Activated CD8-positive, alpha-beta memory T cell treated with anti-CD3 and anti-CD28 coated beads for 24 hours (primary cell): ENCODE measurements around the gene TUB.

Source experiments
- DNase-seq: peaks from one replicate; pipeline ENCODE4 v3.0.0-alpha.2; 2020

The TUB gene

DNA sequence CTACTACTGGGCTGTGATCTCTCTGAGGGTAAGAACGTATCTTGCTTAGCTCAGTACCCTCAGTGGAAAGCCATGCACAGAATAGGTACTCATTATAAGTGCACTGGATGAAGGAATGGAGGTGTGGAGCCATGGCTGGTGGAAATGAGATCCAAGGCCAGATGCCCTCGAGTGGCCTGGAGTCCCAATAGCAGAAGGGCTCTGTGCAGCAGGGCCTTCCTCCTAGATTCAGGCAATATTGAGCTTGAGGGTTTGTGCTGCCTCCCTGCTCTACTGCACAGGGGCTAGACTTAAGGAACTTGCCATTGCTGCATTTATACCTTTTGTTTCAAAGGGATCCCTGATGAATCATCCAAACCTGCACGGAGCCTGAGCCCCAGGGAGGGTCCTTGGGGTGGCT, 33.6 kb upstream of the TUB start:
- no peak for DNase-seq

DNA sequence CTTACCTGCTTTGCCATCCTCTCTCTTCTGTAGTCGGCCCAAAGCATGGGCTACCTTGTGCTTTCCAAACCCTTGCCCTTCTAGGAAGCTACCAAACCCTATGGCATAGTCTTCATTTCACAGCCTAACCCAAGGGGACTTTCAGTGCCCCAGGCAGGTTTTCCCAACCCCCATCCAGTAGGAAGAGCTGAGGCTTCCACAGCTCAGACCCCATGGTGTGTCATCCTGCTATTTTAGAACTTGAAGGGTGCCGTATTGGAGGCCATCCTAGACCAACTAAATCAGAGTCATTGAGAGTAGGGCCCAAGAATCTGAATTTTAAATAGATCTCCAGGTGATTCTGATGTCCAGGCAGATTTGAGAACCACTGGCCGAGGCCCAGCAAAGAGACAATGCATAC, 31.9 kb upstream of the TUB start:
- DNase-seq = no peak

DNA sequence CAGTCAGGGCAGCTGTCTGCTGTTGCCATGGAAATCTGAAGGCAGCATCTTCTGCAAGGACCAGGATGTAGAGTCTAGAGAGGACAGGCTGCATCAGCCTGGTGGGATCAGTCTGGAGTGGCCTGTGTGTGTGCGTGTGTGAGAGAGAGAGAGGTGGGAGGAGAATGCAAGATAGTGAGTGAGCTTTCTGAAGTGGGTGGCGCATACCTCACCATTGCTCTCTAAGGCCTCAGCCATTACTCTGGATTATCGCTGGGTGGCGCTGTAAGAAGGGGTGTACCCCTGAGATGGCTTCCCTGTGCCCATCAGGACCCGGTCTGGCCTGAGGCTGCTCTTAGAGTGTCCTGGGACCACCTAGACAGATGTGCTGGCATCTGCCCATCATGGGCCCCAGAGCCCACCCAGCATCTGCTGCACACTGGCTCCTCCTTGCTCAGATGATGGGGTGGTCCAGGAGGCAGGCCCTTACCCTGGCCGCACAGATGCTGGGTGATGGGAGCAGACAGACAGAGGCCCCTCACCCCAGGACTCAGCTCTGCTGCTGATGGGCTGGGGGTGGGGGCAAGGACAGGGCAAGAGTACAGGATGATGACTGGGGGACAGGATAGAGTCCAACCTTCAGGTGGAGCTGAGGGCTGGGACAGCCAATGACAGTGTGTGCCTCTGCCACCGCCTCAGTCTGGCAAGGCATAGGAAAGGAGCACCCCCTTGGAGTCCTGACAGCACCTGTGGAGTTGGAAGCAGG, 25.7 kb upstream of the TUB start:
- no peak for DNase-seq

DNA sequence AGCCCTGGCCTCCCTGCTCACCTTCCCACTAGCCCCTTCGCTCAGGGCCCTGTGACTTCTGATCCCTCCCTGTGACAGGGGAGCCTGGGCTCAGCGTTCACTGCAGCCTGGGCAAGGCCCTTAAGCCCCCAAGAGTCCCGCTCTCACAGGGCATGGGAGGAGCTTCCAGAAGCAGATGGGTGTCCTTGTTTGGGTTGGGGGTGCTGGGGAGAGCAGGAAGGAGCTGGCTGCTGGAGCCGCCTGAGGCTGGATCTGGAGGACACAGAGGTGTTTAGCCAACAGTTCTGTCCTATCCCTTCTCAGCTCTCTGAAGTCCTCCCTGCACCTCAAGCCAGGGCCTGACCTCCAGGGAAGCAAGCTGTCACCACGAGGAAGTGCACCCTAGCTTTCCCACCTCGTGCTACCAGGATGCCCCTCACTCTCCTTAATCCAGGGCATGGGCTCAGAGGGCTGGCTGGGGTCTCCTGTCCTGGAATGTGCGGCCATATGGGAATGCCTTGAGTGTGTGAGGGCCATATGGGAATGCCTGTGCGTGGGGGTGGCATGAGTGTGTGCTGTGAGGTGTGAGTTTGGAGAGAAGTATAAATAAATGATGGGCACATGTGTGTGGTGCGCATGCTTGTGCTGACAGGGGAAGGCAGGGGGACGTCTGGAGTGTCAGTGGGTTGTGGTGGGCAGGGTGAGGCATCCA, 25.0 kb upstream of the TUB start:
- DNase-seq = no peak

DNA sequence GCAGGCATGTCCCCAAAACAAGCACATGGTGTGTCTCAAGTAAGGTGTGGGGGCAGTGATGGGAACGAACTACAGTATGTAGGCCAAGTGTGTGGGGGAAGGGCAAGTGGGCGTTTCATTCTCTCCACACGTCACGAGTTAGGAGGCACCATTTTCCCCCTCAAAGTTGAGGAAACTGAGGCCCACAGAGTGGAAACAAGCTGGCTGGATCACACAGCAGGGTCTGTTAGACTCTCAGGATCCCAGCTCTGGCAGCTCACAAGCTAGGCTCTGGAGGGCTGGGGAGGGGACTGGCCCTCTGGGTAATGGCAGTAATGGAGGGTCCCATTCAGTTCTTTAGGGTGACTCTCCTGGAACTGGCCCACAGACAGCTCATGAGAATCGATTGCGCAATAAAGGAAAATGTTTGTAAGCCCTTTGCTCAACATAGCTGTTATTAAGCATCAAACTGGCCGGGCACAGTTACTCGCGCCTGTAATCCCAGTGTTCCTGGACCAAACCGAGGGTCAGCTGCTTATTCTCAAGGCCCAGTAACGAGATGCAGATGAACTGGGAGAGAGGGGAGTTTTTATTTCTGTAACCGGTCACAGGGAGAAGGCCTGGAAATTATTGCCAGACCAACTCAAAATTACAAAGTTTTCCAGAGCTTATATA, 24.1 kb upstream of the TUB start:
- no peak for DNase-seq

DNA sequence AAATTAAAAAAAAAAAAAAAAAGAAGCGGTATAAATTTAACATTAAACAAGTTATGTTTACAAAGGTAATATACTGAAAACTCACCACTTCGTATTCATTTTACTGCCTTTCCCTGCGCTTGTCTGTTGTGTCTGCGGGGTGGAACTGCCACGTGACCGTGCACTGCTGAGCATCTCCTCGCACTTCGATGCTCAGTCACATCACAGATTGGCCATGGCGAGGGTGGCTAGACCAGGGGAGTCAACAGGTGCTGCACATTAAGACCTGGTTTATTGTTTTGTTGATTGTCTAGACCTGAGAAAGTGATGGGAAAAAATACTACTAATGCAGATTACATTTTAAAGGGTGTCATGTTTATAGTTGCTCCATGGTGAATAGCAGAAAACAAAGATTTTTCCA, 22.8 kb upstream of the TUB start:
- no peak for DNase-seq

DNA sequence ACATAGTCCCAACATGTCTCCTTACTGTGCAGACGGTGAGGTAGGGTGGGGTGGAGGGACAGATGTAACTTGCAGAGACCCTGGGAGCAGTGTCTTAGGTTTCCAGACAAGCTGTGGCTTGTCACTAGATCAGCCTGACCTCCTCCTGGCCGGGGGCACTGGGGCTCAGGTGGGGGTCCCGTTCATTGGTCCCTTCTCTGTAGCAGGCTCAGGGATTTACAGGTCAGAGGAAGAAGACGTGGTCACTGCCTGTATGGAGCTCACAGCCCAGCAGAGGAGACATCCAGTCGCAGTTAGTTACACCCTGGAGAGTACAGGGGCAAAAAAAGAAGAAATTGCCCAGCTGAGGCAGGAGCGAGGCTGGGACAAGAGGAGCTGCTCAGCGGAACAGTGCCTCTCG, 22.0 kb upstream of the TUB start:
- DNase-seq = no peak

DNA sequence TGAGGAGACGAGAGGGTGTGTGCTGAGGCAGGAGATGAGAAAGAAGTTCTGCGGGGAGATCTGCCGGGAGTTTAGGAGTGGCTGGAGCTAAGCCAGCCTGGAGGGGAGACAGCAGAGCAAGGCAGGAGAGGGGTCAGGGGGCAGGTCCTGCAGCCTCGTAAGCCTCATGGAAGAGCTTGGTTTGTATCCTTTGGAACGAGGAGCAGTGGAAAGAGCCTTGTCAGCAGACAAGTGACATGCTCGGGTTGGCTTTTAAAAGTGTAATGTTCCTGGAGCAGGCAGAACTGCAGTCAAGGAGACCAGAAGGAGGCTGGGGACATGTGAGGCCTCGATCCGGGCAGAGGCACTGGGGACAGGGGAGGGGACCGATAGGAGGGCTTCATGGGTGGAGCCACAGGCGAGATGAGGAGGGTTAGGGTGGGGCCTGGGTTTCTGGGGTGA, 21.4 kb upstream of the TUB start:
- DNase-seq = peak; percentile 49

DNA sequence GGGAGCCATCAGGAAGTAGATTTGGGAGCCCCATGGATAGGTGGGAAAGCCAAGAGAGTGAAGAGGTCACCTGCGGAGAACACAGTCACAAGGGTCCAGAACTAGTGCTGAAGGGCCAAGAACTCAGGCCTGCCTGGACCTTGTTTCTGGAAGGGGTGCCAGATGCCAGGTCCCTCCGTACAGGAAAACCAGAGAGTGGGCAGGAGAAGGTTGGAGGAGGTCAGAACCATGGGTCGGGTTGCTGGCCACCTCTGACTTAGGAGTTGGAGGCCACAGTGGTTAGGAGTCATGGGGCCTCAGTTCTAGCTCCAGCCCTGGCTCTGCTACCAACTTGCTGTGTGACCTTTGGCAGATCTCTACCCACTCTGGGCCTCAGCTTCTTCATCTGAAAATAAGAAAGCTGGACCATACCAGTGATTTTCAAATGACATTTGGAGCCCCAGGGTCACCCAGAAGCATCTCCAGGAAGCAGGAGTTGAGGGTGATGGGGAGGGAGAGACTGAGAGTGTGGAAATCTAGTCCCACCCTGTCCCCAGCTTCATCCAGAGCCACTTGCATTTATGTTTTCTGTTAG, 20.8 kb upstream of the TUB start:
- DNase-seq = no peak

DNA sequence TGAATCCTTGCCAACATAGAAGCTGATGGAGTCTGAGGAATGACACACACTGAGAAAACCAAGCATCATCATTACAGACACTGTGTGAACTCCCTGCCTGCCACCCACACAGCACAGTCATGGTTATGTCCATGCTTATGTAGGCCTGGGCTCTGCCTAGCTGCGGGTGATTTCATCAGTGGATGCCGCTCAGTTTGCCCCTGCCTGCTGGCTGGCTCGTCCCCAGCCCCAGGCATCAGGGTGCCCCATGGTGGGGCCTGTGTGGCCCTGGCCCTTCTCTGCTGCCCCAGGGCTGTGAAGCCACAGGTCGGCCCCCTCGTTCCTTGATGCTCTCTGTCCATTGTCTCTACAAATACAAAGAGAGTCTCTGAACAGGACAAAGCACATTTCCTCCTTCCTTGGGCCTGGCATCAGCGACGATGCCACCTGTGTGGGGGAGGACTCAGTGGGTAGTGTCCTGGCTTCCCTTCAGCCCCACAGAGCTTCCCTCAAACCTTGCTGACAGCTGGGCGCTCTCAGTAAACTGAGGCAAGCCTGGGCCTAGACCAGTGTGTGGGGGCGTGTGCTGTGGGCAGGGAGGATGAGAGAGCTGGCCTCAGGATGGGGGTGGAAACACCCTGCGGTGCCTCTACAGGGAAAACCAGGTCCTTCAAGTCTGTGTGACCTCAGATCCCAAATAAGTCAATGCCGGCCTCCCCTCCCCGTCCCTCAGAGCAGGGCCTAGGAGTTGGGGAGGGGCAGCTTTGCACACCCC, 20.0 kb upstream of the TUB start:
- peak; percentile 51 for DNase-seq

DNA sequence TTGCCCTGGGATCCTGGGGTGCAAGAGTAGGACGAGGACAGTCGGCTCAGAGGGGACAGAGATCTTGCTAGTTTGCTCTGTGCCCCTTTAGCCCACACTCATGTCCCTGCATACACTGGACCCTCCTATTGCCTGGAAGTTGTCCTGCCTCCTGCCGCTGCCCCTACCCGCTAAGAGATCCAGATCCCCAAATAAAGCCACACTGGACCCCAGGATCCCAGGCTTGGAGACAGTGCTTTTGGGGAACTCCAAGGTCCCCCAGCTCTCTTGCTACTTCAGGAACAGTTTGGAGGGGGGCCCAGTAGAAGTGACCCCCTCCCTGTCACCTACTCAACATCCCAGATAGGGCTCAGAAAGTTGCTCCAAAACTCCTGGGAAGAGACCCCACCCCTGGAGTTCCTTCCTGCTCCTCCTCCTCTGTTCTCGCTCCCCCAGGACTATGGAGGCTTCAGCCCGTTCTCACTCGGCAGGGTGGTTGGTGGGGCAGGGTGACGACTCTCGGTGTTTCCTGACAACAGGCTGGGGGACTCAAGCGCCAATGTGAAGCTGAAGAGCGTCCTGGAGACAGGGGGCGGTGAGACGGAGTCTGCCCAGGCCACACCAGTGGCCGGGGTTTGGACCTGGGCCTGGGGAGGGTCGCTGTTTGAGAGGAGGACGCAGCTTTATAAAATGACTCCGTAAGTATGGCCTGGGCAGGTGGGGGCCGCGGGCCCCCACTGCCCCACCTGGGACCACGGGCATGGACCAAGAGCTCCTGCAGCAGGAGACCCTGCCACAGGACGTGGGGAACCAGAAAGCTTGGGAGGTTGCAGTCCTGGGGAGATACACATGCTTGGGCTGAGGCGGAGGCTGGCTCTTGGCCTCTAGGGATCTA, 19.2 kb upstream of the TUB start:
- DNase-seq = no peak

DNA sequence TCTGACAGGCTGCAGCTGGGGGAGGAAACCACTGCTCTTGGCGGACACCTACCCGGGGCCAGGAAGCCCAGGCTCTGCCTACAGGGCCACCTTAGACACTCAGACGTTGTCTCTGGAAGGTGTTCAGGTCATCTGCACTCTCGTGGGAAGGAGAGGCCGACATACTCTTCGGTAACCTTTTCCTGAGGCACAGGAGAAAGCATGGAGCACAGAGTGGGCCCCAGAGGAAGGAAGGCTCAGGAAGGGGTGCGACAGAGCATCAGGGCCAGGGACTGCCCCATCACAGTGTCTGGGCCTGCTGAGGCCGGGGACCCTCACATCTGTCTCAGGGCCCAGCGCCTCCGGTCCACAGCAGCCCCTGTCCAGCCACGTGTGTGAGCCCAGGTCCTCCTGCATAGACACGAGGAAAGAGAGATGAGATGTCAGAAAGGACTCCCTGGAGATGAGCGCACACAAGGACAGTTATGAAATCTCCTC, 18.2 kb upstream of the TUB start:
- DNase-seq = no peak

DNA sequence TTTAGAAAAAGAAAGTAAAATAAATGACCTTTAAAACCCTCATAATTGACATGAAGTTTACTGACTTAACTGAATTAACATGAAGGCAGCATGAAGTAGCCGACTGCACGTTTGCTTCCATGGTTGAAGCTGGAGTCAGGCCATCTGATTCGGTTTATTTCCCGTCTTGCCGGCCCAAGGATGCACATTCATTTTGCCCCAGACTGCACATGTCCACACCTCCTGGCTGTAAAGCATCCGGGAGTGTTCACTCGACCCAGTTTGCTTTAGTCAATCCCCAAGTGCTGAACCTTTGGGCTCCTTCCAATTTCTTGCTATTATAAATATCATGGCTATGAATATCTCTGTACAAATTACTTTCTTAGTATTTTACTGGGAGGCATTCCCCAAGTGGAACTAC, 17.7 kb upstream of the TUB start:
- DNase-seq = no peak

DNA sequence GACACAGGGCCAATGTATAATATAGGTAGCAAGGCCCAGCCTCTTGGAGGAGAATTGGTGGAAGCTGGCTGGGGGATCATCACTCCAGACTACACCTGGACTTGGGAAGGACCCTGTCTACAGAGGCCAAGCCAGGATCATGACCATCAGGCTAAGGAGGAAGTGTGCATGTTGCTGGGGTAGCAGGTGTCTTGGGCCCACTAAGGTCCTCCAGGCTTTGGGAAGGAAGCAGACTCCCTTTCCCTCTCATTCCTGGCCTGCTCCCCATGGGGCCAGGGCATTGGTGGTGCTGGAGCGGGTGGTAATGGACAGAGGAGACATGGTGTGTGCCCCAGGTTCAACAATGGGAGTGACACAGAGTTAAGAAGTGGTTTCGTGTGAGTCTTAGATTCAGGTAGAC, 16.0 kb upstream of the TUB start:
- no peak for DNase-seq

DNA sequence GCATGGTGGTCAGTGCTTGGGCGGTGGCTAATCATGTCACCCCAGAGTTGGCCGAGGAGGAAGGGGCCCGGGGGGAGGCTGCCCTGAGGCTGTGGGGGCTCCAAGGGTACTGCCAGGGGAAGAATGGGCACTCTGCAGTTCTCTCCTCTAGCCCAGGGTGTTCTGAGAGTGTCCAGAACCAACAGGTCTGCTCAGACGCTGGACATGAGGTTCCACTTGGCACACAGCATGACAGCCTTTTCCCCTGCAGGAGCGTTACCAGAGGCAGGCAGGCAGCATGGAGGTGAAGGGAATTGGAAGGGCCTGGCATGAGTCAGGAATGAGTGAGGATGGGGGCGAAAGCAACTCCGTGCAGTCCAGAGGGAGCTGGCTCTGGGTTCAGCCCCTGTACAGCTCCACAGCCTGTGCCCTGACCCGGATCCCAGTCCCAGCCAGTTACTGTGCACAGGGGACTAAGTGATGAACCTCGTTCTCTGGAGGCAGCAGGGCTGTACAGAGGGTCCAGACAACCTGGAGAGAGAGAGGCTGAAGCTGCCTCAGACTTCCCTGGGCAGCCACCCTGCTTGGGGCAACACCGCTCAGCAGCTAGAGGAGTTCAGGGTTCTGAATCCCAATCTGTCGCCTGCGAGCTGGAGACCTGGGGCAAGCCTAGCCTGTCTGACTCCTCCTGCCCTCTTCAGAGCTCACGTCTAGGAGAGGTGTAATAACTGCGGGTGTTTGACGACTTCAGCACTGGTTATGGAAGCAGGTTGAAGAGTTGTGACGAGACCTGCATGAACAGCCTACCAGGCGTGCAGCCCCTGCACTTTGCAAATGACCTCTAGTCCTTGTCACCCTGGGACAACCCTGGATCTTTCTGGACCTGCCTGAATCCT, 14.7 kb upstream of the TUB start:
- DNase-seq = peak; percentile 40

DNA sequence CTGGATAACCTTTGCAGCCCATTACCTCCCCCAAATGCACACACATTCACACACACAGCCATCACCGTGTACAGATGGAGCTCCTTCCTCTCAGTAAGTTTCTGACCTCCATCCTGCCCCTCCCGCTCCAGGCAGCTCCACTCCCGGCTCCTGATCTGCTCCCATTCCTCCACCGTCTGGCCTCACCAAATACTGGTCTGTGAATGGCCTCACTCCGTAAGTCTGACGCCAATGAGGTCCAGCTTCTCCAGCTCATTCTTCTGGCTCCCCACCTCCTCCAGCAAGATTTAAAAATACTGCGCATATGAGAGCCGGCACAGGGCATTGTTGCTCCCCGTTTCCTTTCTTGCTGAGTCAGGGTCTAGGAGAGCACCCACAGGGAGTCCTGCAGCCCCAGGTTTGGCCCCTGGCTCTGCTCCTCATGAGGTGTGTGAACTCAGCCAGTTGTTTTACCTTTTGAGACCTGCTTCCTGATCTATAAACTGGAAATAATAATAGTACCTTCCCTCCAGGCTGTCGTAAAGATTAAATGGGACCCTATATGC, 14.0 kb upstream of the TUB start:
- peak; percentile 43 for DNase-seq

DNA sequence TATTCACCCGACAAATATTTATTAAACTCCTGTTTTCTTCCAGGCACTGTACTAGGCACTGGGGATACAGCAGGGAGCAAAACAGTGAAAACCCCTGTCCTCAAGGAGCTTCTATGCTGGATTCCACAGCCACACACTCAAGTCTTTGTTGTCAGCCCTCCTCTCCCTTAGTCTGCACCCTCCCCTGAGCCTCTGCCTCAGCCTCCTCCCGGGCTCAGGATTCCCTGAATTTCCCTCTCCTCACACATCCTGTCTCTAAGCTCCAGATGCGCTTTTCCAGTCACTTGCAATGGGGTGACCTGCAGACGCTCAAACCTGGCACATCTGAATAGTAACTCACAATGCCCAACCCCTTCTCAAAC, 13.5 kb upstream of the TUB start:
- DNase-seq = no peak

DNA sequence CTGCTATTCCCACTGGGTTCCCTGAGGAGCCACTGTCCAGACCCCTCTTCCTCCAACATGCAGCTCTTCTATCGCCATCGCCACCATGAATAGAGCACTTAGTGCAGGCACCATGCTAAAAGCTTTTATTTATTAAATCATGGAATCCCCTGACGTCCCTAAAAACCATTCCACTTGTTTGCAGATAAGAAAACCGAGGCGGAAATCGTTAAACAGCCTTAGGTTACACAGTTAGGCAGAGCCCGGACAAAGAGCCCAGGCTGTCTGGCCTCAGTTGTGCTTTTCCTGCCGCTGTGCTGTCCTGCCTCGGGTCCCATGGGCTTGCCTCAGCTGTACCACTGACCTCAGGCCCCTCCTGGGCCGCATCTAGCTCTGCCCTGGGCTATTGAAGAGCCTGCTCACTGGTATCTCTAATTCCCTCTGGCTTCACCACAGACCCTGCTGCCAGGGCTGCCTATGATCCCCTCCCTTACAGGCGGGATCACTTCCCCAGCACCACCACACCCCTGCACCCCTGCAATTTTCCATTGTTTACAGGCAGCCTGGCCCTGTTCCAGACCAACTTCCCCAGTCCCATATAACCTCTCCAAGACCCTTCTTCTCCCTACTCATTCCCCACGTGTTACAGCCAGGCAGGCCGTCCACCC, 13.0 kb upstream of the TUB start:
- no peak for DNase-seq

DNA sequence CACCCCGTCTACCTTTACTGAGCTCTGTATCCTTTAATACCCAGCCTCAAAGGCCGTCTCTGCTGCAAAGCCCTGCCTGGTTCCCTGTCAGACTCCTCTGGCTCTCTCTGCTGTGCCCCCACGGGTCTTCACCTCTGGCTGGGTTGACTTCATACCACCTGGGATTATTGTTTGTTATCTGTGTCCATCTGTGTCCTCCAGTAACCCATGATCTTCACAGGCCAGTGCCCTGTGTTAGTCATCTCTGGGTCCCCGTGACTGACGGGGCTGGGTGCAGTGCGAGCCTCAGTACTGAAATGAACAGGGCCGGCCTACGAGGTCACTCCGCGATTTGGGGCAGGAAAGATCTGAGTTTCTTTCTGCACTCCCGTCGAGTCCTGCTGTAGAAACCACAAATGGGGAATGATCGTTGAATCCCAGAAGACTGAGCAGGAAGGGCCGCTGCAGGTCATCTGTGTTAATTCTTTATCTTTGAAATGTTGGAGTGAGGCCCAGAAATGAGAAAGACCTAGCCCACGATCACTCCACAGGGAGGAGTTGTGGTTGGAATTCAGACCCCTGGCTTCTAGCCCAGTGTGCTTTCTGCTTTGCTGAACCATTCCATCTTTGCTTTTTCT, 12.3 kb upstream of the TUB start:
- peak; percentile 35 for DNase-seq

DNA sequence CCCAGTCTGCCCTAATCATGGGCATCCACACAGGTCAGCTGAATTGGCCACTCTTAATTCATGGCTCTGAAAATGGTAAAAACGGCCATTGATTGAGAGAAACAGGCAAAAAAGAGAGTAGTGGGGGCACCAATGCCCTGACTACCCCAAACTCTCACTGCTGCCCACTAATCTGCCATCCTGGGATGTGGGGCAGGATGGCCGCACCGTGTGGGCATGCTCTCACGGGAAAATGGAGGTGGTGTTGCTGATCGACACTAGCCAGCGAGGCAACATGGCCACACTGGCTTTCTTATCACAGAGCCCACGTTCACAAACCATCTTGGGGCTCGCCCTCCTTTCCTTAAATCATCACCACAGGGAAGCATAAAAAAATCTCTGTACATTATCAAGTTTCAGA, 11.2 kb upstream of the TUB start:
- DNase-seq = no peak
